ENCODE data around the gene RECQL.

GRCh38 chr12:21429994-21430393 lies 71.4 kb downstream of the RECQL start:
- no peak for TF ChIP-seq CTCF (IDR thresholded peaks at IDR 0.05; ENCODE audit: insufficient read depth, low read depth, low read length)
- TF ChIP-seq EZH2 (IDR thresholded peaks at IDR 0.05; ENCODE audit: insufficient read depth, low read length), result no peak

Measured in astrocyte (in vitro differentiated cells and primary cell).